Measurements from ENCODE around the gene GABRB2. TPM values are rescaled to one million over a fixed set of nuclear protein-coding genes. Genes with fewer than 3 reads are reported as not detected.

Gene GABRB2
- total RNA-seq, 1 experiment from 2014 or later: not detected

DNA sequence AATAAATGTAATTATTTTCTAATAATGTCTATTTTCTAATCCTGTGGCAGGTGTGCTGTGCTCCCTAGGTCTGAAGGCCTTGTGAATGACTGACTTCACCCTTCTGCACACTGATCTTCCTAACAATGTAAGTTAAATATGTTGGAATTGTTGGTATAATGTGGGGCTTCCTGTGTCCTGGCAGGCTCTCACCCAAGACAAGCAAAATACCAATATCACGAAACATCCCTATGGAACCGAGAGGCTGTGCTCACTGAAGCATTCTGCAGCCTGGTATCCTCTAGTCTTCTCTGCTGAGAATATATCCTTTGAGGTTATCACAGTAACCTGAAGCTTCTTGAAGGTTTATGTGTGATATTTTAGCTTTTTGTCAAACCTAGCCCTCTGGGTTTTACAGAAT is 159.4 kb downstream of the GABRB2 start:
- no peaks in the 10 kb centered on the region for H3K4me1 ChIP-seq
- H3K27me3 ChIP-seq: peaks cover 3% of the 10 kb centered on the region; the same call in 1 of the 2 replicates
- no peaks in the 10 kb centered on the region for H3K9me3 ChIP-seq (replicated peaks)
- no peak for DNase-seq
- H3K4me3 ChIP-seq: no peak overlapping the region
- H3K36me3 ChIP-seq: no peaks in the 10 kb centered on the region
- no peak overlapping the region for H3K27ac ChIP-seq

DNA sequence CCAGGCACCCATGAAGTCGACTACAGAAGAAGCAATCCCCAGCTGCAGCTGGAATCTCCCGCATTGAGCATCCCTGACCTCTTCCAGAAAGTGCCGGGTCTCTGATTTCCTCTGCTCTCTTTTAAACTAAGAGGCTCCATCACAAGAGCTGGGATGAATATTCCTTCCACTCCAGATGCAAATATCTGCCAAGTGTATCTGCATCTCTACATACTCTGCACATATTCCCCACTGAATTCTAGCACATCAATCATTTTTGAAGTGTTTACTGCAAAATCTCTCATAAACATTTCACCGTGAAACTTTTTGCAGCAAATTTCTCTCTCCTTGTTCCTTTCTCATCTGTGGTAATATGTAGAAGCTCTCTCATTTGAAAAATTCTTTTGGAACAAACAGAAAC is 161.5 kb downstream of the GABRB2 start:
- Histone ChIP-seq H3K27ac (no peak overlapping the region), H3K36me3 (no peaks in the 10 kb centered on the region), H3K27me3 (peaks cover 3% of the 10 kb centered on the region; the same call in 1 of the 2 replicates), H3K4me1 (no peaks in the 10 kb centered on the region), H3K9me3 (replicated peaks) (no peaks in the 10 kb centered on the region), H3K4me3 (no peak overlapping the region)
- DNase-seq: no peak

DNA sequence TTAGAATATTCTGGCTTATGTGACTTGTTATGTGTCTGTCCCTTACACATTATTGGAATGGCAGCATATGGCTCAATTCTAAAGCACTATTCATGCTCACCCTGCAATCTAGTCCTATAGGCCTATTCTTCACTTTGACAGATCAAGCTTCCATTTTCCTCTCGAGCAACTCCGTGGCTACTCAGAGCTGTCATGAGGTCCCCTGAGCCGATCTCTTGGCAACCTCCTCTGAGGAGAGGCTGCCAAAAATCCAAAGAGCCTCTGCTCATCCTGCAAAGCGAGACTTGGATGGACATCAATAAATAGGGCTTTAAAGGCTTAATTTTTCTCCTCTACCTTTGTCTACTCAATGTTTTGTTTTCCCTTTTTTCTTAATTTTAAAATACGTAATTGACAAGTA is 163.8 kb downstream of the GABRB2 start:
- Histone ChIP-seq H3K4me1 (no peaks in the 10 kb centered on the region), H3K4me3 (no peak overlapping the region), H3K9me3 (replicated peaks) (no peaks in the 10 kb centered on the region), H3K27me3 (peaks cover 3% of the 10 kb centered on the region; the same call in 1 of the 2 replicates), H3K36me3 (no peaks in the 10 kb centered on the region), H3K27ac (no peak overlapping the region)
- DNase-seq: no peak

DNA sequence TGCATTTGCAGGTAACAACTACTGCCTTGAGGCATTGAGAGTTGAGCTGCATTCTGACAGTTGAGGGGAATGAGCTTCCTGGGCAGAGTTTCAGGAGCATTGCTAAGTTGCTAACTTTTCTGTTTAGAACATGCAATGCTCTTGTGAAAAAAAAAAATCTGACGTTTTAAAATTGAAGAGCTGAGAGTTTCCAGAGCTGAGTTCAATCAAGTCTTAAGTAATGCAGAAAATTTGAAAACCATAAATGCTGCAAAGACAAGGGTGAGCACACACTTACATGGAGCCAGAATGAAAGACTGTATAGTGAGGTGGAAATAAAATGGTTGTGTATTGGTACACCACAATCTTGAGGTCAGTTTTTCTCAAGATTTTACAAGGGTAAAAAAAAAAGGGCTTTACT is 166.0 kb downstream of the GABRB2 start:
- Histone ChIP-seq H3K4me1 (no peaks in the 10 kb centered on the region), H3K27ac (no peak overlapping the region), H3K27me3 (peaks cover 3% of the 10 kb centered on the region; the same call in 1 of the 2 replicates), H3K4me3 (no peak overlapping the region), H3K36me3 (no peaks in the 10 kb centered on the region), H3K9me3 (replicated peaks) (no peaks in the 10 kb centered on the region)
- DNase-seq: no peak

DNA sequence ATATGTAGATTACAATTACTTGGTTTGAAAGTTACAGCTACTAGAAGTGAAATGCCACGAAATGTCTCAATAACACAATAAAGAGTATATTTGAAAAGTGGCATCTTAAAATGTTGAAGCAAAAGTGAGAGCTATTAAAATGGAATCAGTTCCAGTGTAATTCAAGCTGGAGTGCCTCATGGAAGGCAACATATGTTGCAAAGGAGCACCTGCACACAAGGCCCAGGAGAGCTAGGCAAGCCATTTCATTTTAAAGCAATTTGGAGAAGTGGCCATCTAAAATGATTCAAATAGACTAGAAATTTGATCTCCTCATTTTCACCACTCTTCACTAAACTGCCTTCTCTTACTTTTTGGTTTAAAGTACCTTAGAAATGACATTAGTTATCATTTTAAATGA is 167.8 kb downstream of the GABRB2 start:
- no peak for DNase-seq

DNA sequence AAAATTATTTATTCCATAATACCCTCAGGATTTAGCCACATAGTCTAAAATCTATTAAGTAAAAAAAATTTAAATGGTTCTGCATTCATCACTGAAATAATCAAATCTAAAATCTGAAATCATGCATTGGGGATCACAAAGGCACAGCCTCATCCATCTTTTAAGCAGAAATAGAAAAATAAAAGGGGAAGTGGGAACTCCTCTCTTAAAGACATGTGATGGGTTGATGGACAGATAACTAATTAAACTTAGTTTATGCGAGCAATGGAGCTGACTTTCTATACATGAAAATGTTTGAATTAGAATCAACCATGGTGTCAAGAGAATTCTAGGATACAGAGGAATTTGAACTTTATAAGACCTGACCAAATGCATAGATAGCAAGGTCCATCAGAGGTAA is 170.5 kb downstream of the GABRB2 start:
- no peaks in the 10 kb centered on the region for H3K9me3 ChIP-seq (replicated peaks)
- no peaks in the 10 kb centered on the region for H3K36me3 ChIP-seq
- H3K4me1 ChIP-seq: no peaks in the 10 kb centered on the region
- H3K27me3 ChIP-seq: no peaks in the 10 kb centered on the region; the same call in 1 of the 2 replicates
- H3K4me3 ChIP-seq: no peak overlapping the region
- no peak overlapping the region for H3K27ac ChIP-seq
- DNase-seq: no peak

More for the DNA sequence above, 167.8 kb downstream of the GABRB2 start:
- H3K4me3 ChIP-seq: no peak overlapping the region
- peaks cover 3% of the 10 kb centered on the region for H3K27me3 ChIP-seq
- H3K27ac ChIP-seq: no peak overlapping the region
- no peaks in the 10 kb centered on the region for H3K9me3 ChIP-seq (replicated peaks)
- H3K36me3 ChIP-seq: no peaks in the 10 kb centered on the region
- H3K4me1 ChIP-seq: no peaks in the 10 kb centered on the region

DNA sequence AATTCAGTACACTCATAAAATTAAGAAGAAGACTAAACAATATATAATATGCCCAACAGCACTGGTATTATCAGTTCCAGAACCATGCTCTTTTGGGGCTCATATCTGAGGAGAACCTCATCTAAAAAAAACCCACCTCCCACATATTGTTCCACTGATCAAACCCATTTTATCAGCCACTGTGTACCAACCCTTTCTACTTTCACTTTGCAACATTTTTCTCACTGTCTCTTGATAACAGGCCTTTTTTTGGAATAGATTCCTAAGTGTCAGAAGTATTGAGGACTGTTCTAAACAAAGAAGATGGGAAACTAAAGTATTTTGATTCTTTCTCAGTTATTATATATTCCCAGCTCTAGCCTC is 173.2 kb downstream of the GABRB2 start:
- Histone ChIP-seq H3K27ac (no peak overlapping the region), H3K27me3 (no peaks in the 10 kb centered on the region; the same call in none of the 2 replicates), H3K4me1 (no peaks in the 10 kb centered on the region), H3K36me3 (no peaks in the 10 kb centered on the region), H3K9me3 (replicated peaks) (no peaks in the 10 kb centered on the region), H3K4me3 (no peak overlapping the region)
- no peak for DNase-seq

DNA sequence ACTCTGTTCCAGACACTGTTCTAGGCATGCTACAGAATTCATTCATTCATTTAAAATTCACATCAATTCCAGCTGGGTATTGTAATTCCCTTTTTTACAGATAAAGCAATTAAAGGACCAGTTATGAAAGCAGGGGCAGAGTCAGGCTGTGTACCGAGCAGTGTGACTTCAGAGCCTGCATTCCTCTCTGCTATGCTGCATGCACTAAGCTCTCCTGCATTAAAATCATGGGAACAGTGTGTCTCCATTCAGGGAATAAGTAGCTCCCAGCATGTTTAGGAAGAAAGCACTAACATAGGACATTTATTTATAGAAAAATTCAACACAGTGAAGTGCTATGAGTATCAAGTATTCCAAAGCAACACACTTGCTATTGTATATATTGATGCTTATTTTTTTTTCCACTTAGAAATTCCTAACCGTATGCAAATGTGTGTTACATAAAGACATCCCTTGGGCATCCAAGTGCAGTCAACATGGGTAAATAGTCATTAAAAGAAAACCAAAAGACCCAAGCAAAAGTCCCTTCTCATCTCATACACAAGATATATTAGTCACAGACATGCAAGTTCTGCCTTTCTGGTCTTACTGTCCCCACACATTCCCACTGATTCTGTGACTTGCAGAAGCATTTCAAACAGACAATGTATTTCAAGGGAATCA is 173.7 kb downstream of the GABRB2 start:
- no peaks in the 10 kb centered on the region for H3K4me1 ChIP-seq
- H3K4me3 ChIP-seq: no peak overlapping the region
- H3K27ac ChIP-seq: no peak overlapping the region
- H3K27me3 ChIP-seq: no peaks in the 10 kb centered on the region; the same call in none of the 2 replicates
- DNase-seq: no peak
- H3K9me3 ChIP-seq (replicated peaks): no peaks in the 10 kb centered on the region
- no peaks in the 10 kb centered on the region for H3K36me3 ChIP-seq

DNA sequence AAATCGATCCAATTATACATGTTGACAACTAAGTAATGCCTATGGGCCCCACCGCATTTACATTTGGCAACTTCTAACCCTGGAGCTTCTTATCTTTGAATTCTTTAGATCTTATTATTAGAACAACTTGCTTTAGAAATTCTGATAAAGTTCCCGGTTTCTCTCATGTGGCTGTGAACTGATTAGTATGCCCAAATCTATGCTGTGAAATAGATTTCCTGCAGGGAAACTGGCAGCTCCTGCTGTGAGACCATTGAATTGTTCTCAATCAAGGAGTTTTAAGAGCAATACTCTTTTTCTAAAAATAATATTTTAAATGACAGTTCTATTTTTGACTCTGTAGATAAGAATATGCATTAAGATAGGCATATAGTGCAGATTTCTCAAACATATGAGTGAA is 177.5 kb downstream of the GABRB2 start:
- no peaks in the 10 kb centered on the region; the same call in 1 of the 2 replicates for H3K27me3 ChIP-seq
- no peak overlapping the region for H3K27ac ChIP-seq
- no peaks in the 10 kb centered on the region for H3K9me3 ChIP-seq (replicated peaks)
- no peaks in the 10 kb centered on the region for H3K4me1 ChIP-seq
- no peak overlapping the region for H3K4me3 ChIP-seq
- DNase-seq: no peak
- no peaks in the 10 kb centered on the region for H3K36me3 ChIP-seq

DNA sequence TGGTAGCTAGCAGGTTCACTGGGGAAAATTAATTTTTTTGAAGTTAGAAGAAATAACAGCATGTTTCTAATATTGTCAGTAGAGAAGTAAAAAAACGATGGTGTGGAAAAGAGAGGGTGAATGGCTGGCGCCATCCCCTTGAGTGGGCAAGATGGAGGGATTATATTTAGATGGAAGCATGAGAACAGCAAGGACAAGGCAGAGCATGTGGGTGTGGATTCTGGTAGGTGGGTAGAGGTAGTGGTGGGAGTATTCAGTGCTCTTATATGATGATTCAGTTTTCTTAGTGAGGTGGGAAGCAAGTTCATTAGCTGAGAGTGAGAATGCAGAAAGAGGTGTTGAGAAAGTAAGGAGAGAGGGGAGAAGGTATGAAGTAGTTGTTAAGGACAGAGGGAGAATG is 188.1 kb downstream of the GABRB2 start:
- H3K36me3 ChIP-seq: no peaks in the 10 kb centered on the region
- no peak overlapping the region for H3K4me3 ChIP-seq
- DNase-seq: no peak
- H3K27ac ChIP-seq: no peak overlapping the region
- H3K9me3 ChIP-seq (replicated peaks): no peaks in the 10 kb centered on the region
- H3K4me1 ChIP-seq: no peaks in the 10 kb centered on the region
- no peaks in the 10 kb centered on the region for H3K27me3 ChIP-seq

DNA sequence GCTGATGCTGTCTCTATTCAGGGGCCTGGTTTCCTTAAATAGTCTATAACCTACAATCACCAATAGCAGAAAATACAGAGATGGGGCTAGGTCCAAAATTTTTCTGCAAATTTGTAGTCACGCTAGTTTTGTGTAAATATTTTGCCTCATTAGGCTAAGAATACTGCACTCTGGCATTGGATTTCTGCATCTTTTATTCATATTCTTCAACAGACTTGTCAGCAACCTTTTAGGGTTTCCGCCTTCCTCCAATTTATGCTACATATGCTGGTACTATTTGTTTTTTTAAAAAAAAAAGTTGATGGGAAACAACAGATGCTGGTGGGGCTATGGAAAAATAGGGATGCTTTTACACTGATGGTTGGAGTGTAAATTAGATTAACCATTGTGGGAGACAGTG is 202.3 kb downstream of the GABRB2 start:
- H3K27ac ChIP-seq: no peak overlapping the region
- no peak overlapping the region for H3K4me3 ChIP-seq
- H3K27me3 ChIP-seq: no peaks in the 10 kb centered on the region
- no peaks in the 10 kb centered on the region for H3K9me3 ChIP-seq (replicated peaks)
- no peaks in the 10 kb centered on the region for H3K36me3 ChIP-seq
- H3K4me1 ChIP-seq: no peaks in the 10 kb centered on the region
- no peak for DNase-seq

DNA sequence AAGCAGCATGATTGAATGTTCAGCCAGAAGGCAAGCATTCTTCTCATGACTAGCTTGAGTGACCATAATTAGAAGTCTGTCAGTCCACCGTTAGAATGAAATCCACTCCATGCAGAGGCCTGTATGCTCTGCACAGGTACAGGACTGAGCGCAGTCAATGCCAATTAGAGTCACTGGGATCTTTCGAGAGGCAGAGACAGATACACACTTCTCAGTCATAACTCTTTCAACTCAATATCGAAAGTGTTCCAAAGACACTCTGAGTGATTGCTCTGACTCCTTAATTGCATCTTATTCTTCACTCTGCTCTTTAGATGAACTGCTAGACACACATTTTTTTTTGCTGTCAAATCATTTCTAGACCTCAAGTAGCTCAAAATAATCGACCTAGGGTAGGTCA is 203.6 kb downstream of the GABRB2 start:
- no peaks in the 10 kb centered on the region for H3K36me3 ChIP-seq
- H3K4me1 ChIP-seq: no peaks in the 10 kb centered on the region
- DNase-seq: no peak
- no peak overlapping the region for H3K4me3 ChIP-seq
- H3K9me3 ChIP-seq (replicated peaks): no peaks in the 10 kb centered on the region
- H3K27ac ChIP-seq: no peak overlapping the region
- H3K27me3 ChIP-seq: no peaks in the 10 kb centered on the region

DNA sequence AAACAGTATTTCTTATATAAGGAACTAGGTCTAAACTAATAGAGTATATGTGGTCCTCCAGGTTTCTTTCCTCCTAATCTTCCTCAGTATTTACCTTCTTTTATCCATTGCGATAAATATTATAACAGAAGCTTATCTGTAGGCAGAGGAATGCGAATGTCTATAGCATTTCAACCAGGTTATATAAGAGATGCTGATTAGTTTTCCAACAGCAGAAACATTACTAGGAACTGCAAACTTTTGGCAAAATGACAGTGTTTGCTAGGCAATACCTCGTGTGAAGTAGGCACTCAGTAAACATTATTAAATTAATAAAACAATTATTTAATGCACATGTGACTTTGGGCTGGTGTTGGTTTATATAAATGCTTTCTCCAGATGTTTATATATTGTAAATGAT is 206.5 kb downstream of the GABRB2 start:
- Histone ChIP-seq H3K4me1 (no peaks in the 10 kb centered on the region), H3K27me3 (no peaks in the 10 kb centered on the region), H3K27ac (no peak overlapping the region), H3K36me3 (no peaks in the 10 kb centered on the region), H3K4me3 (no peak overlapping the region), H3K9me3 (replicated peaks) (no peaks in the 10 kb centered on the region)
- DNase-seq: no peak

DNA sequence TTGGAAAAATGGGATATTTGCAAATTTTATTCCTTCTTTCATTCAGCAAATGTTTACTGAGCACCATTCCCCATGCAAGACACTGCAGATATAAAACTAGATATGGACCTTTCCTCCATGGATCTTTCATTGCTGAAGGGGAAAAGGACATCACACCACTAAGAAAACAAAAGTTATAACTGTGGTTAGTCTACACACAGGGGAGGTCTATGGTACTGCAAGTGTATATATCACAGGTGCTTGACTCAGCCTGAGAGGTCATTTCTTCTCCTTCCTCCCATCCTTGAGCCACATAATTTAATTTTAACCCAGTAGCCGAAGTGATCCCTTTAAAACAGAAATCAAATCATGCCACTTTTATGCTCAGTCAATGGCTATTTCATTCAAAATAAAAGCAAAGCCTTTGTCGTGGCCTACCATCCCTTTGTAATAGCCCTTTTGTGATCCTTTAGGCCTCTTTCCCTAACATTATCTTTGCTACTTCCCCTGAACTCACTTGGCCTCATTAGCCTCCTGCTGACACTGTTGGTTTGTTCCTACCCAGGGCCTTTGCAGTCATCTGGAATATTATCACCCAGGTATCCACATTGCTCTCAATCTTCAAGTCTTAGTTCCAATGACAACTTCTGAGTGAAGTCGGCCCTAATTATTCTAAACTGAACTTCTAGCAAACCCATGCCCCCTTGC is 213.2 kb downstream of the GABRB2 start:
- Histone ChIP-seq H3K27me3 (0 out of 2 replicates have a peak, but pooled peaks cover 3% of the 10 kb centered on the region), H3K4me1 (no peaks in the 10 kb centered on the region), H3K4me3 (no peak overlapping the region), H3K9me3 (replicated peaks) (no peaks in the 10 kb centered on the region), H3K27ac (no peak overlapping the region), H3K36me3 (no peaks in the 10 kb centered on the region)
- no peak for DNase-seq

DNA sequence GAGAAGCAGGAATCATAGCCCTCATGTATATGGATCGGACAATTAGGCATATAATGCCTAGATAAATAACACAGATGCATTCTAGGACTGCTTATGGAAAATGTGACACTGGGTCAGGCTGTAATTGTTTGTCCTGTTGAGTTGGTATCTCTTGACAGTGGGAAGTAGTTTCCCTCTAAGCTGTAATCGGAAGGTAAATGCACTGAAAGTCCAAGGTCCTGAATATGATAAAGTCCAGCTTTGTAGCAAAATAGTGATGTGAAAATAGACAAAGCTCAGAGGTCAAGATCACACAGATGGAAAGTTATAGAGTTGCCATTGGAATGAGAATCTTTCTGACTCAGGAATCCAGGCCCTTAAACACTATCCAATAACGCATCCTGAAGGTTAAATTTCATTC is 214.2 kb downstream of the GABRB2 start:
- 0 out of 2 replicates have a peak, but pooled peaks cover 3% of the 10 kb centered on the region for H3K27me3 ChIP-seq
- no peaks in the 10 kb centered on the region for H3K36me3 ChIP-seq
- H3K4me3 ChIP-seq: no peak overlapping the region
- H3K9me3 ChIP-seq (replicated peaks): no peaks in the 10 kb centered on the region
- no peak overlapping the region for H3K27ac ChIP-seq
- no peaks in the 10 kb centered on the region for H3K4me1 ChIP-seq
- DNase-seq: no peak

DNA sequence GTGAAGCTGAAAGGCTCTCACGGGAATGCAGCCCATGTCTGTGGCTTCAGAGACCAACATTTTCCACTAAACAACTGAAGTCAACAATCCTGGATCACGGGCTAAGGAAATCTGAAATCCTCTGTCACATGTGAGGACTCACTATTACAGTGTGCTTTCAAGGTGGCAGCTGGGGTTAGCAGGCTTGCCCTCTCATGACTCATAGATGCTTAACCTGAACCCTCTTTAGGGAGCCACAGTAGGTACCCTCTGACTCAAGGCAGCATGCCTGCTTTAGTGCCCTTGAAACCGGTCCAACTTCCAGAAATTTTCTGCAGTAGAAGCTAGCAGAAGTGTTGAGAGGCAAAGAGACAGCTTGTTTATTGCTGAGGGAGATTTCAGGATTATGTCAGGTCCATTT is 232.5 kb downstream of the GABRB2 start:
- Histone ChIP-seq H3K27ac (no peak overlapping the region), H3K9me3 (replicated peaks) (no peaks in the 10 kb centered on the region), H3K36me3 (no peaks in the 10 kb centered on the region), H3K4me3 (no peak overlapping the region), H3K27me3 (no peaks in the 10 kb centered on the region), H3K4me1 (no peaks in the 10 kb centered on the region)
- no peak for DNase-seq

All from SJCRH30 (cell line).